GM23338 (cell line): ENCODE measurements around the gene DYNC2LI1. TPM values are rescaled to one million over a fixed set of nuclear protein-coding genes. Genes with fewer than 3 reads are reported as not detected.

Source experiments
- ATAC-seq: fragments of 200-7000 bp; cut with Tn5 transposase; 3 replicates; pipeline ENCODE4 v1.9.1; 2020
- DNase-seq: peaks from one replicate; pipeline ENCODE4 v3.0.0-alpha.2; 2015; ENCODE audit warnings: low spot score
- H2AFZ ChIP-seq: fragments of 200-600 bp; sonication (generic); 2 replicates; pipeline ENCODE4 v1.8.0; 2016; ENCODE audit warnings: antibody characterized with exemption, mild to moderate bottlenecking, moderate library complexity
- H3F3A ChIP-seq: fragments of 200-600 bp; sonication (generic); replicated peaks from 2 replicates; pipeline ENCODE4 v1.8.0; 2017; ENCODE audit warnings: antibody characterized with exemption, mixed run types, low read depth
- H3K27ac ChIP-seq: fragments of 200-600 bp; sonication (generic); 2 replicates; pipeline ENCODE4 v1.6.1; 2016; ENCODE audit warnings: low read depth
- H3K27me3 ChIP-seq: fragments of 200-600 bp; sonication (generic); 2 replicates; pipeline ENCODE4 v1.8.0; 2016; ENCODE audit warnings: mild to moderate bottlenecking, mixed run types, moderate library complexity; ENCODE audit not compliant: insufficient read depth
- H3K36me3 ChIP-seq: fragments of 200-600 bp; sonication (generic); 2 replicates; pipeline ENCODE4 v1.8.0; 2016; ENCODE audit warnings: mild to moderate bottlenecking; ENCODE audit not compliant: insufficient read depth
- H3K4me1 ChIP-seq: fragments of 200-600 bp; sonication (generic); 2 replicates; pipeline ENCODE4 v1.8.0; 2016; ENCODE audit warnings: mild to moderate bottlenecking, moderate library complexity; ENCODE audit not compliant: insufficient read depth
- H3K4me2 ChIP-seq: fragments of 200-600 bp; sonication (generic); 2 replicates; pipeline ENCODE4 v1.7.1; 2017; ENCODE audit warnings: mixed run types
- H3K4me3 ChIP-seq: fragments of 200-600 bp; sonication (generic); 2 replicates; pipeline ENCODE4 v1.6.1; 2016; ENCODE audit warnings: mixed run types
- H3K79me2 ChIP-seq: fragments of 200-600 bp; sonication (generic); replicated peaks from 2 replicates; pipeline ENCODE4 v1.8.0; 2017; ENCODE audit warnings: mild to moderate bottlenecking; ENCODE audit not compliant: insufficient read depth
- H3K9me2 ChIP-seq: fragments of 200-600 bp; sonication (generic); 2 replicates; pipeline ENCODE4 v1.8.0; 2017; ENCODE audit not compliant: insufficient read depth
- H4K20me1 ChIP-seq: fragments of 200-600 bp; sonication (generic); replicated peaks from 2 replicates; pipeline ENCODE4 v1.8.0; 2017; ENCODE audit warnings: mild to moderate bottlenecking; ENCODE audit not compliant: insufficient read depth
- H3K27ac Mint-ChIP-seq: 2 replicates; pipeline ENCODE4 v1.8.0; 2020; ENCODE audit warnings: inconsistent platforms, mild to moderate bottlenecking, moderate library complexity, mixed read lengths
- H3K27me3 Mint-ChIP-seq: 3 replicates; pipeline ENCODE4 v1.8.0; 2022; ENCODE audit warnings: low read depth, mild to moderate bottlenecking, moderate library complexity, mixed read lengths, inconsistent platforms; ENCODE audit not compliant: insufficient read depth, poor library complexity
- H3K36me3 Mint-ChIP-seq: 3 replicates; pipeline ENCODE4 v1.8.0; 2021; ENCODE audit warnings: low read depth, mild to moderate bottlenecking, inconsistent platforms, moderate library complexity, mixed read lengths
- H3K4me1 Mint-ChIP-seq: 3 replicates; pipeline ENCODE4 v1.8.0; 2020; ENCODE audit warnings: mild to moderate bottlenecking, inconsistent platforms, mixed read lengths
- H3K4me3 Mint-ChIP-seq: 3 replicates; pipeline ENCODE4 v1.8.0; 2021; ENCODE audit warnings: moderate library complexity, mild to moderate bottlenecking, inconsistent platforms, mixed read lengths
- H3K9me3 Mint-ChIP-seq: 3 replicates; pipeline ENCODE4 v1.8.0; 2020; ENCODE audit warnings: moderate library complexity, mild to moderate bottlenecking, inconsistent platforms, mixed read lengths
- CTCF ChIP-seq, 2 experiments: fragments of 200-600 bp in 1 of 2; sonication (generic) in 1 of 2; conservative IDR thresholded peaks; 2 replicates each; pipeline versions ENCODE4 v1.5.1 to v1.6.1; 2016 to 2017; ENCODE audit warnings: antibody characterized with exemption in 2 of 2, low read depth in 2 of 2, mild to moderate bottlenecking in 2 of 2, moderate library complexity in 1 of 2
- ETS1 ChIP-seq: IDR thresholded peaks from 2 replicates; pipeline ENCODE4 v1.6.1; 2016; ENCODE audit warnings: antibody characterized with exemption
- EZH2 ChIP-seq: fragments of 200-600 bp; sonication (generic); IDR thresholded peaks from one replicate; pipeline ENCODE4 v1.8.0; 2017; ENCODE audit warnings: antibody characterized with exemption, mild to moderate bottlenecking, low read depth; ENCODE audit not compliant: unreplicated experiment
- EZH2phosphoT487 ChIP-seq: fragments of 200-600 bp; sonication (generic); IDR thresholded peaks from one replicate; pipeline ENCODE4 v1.8.1; 2018; ENCODE audit warnings: antibody characterized with exemption; ENCODE audit not compliant: unreplicated experiment
- JUNB ChIP-seq: IDR thresholded peaks from one replicate; pipeline ENCODE4 v1.6.1; 2016; ENCODE audit warnings: antibody characterized with exemption; ENCODE audit not compliant: unreplicated experiment
- NANOG ChIP-seq: IDR thresholded peaks from 2 replicates; pipeline ENCODE4 v1.6.1; 2016; ENCODE audit warnings: antibody characterized with exemption, borderline replicate concordance
- POLR2AphosphoS5 ChIP-seq: IDR thresholded peaks from 2 replicates; pipeline ENCODE4 v1.6.1; 2016; ENCODE audit warnings: antibody characterized with exemption, low read depth
- ZNF114 ChIP-seq: fragments of 250-450 bp; sonication (Bioruptor Pico); IDR thresholded peaks from 2 replicates; pipeline ENCODE4 v1.5.0; 2020; ENCODE audit warnings: mild to moderate bottlenecking, moderate library complexity
- ZNF331 ChIP-seq: fragments of 250-450 bp; sonication (Bioruptor Pico); IDR thresholded peaks from 2 replicates; pipeline ENCODE4 v1.5.0; 2020; ENCODE audit warnings: low read depth, mild to moderate bottlenecking, moderate library complexity
- polyA plus RNA-seq: library from polyadenylated mRNA; unstranded; fragments of >200 nt; fragmentation: Nextera tagmentation; extraction: Ambion mirVana; gene quantifications from 2 replicates; pipeline ENCODE4 v1.2.1, GENCODE V29; 2016
- total RNA-seq: library from RNA; depleted of rRNA; stranded (reverse); fragments of >200 nt; shearing (Covaris generic); gene quantifications from 2 replicates; pipeline ENCODE4 v1.2.3, GENCODE V29; 2014

Gene DYNC2LI1
- total and polyA plus RNA-seq, 2 experiments from 2014 or later, result 8.4 to 11.5 TPM

GRCh38 chr2:43818761-43819160 lies 44.9 kb downstream of the DYNC2LI1 start:
- no peaks in the 10 kb centered on the region for H3F3A ChIP-seq
- H3K27ac ChIP-seq, result no peak overlapping the region
- H3K27me3 Mint-ChIP-seq, result peaks cover 2% of the 10 kb centered on the region
- H4K20me1 ChIP-seq, result no peaks in the 10 kb centered on the region
- H3K4me3 Mint-ChIP-seq, result no peak overlapping the region
- H3K9me3 Mint-ChIP-seq, result no peaks in the 10 kb centered on the region
- no peak overlapping the region for H3K4me2 ChIP-seq
- H3K4me1 ChIP-seq, result no peaks in the 10 kb centered on the region
- H3K4me3 ChIP-seq, result no peak overlapping the region
- no peak for DNase-seq
- no peak for TF ChIP-seq ZNF114
- no peak for TF ChIP-seq ETS1
- no peak for TF ChIP-seq ZNF331 (CRISPR knock-in tag)
- no peak for TF ChIP-seq CTCF (conservative IDR thresholded peaks at IDR 0.05; ENCODE audit: low read depth in 2 of 2)
- TF ChIP-seq NANOG, result no peak
- H3K4me1 Mint-ChIP-seq, result peaks cover 4% of the 10 kb centered on the region; the same call in 1 of the 3 replicates
- H2AFZ ChIP-seq, result no peak overlapping the region
- no peaks in the 10 kb centered on the region for H3K79me2 ChIP-seq
- no peaks in the 10 kb centered on the region for H3K9me2 ChIP-seq
- ATAC-seq, result no peak
- no peaks in the 10 kb centered on the region for H3K27me3 ChIP-seq
- no peaks in the 10 kb centered on the region for H3K36me3 ChIP-seq
- H3K36me3 Mint-ChIP-seq, result no peaks in the 10 kb centered on the region
- no peak overlapping the region for H3K27ac Mint-ChIP-seq

GRCh38 chr2:43819491-43820163 lies 45.8 kb downstream of the DYNC2LI1 start:
- H3K27ac Mint-ChIP-seq, result no peak overlapping the region
- Histone ChIP-seq H3K27ac (no peak overlapping the region), H3F3A (no peaks in the 10 kb centered on the region), H3K4me1 (no peaks in the 10 kb centered on the region), H3K27me3 (no peaks in the 10 kb centered on the region), H3K79me2 (no peaks in the 10 kb centered on the region), H3K36me3 (no peaks in the 10 kb centered on the region), H3K4me2 (no peak overlapping the region), H2AFZ (no peak overlapping the region), H4K20me1 (no peaks in the 10 kb centered on the region), H3K9me2 (no peaks in the 10 kb centered on the region), H3K4me3 (no peak overlapping the region)
- no peaks in the 10 kb centered on the region for H3K9me3 Mint-ChIP-seq
- H3K36me3 Mint-ChIP-seq, result no peaks in the 10 kb centered on the region
- ATAC-seq (no peak), DNase-seq (no peak)
- TF ChIP-seq JUNB (no peak), EZH2 (no peak), ZNF114 (no peak), CTCF (conservative IDR thresholded peaks at IDR 0.05; ENCODE audit: low read depth in 2 of 2) (no peak), NANOG (no peak), EZH2phosphoT487 (no peak), ZNF331 (CRISPR knock-in tag) (no peak), POLR2AphosphoS5 (no peak)
- peaks cover 2% of the 10 kb centered on the region for H3K27me3 Mint-ChIP-seq
- peaks cover 4% of the 10 kb centered on the region; the same call in 1 of the 3 replicates for H3K4me1 Mint-ChIP-seq
- H3K4me3 Mint-ChIP-seq, result no peak overlapping the region
